Stimulated activated CD4-positive, alpha-beta T cell treated with anti-CD3 and anti-CD28 coated beads, Interleukin-2, amount 100 ng/mL, for 4 hours (primary cell): Measurements from ENCODE around the gene ALG1L2.
"Not testable (repeated sequence)": the region's sequence is repeated elsewhere in the genome, so short reads cannot be mapped to it uniquely, and the experiment has no call there.

Source experiments
- DNase-seq: peaks from one replicate; pipeline ENCODE4 v3.0.0-alpha.2; 2020; ENCODE audit warnings: low read depth

Gene ALG1L2, protein sequence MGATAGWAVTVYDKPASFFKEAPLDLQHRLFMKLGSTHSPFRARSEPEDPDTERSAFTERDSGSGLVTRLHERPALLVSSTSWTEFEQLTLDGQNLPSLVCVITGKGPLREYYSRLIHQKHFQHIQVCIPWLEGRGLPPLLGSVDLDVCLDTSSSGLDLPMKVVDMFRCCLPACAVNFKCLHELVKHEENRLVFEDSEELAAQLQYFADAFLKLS

DNA sequence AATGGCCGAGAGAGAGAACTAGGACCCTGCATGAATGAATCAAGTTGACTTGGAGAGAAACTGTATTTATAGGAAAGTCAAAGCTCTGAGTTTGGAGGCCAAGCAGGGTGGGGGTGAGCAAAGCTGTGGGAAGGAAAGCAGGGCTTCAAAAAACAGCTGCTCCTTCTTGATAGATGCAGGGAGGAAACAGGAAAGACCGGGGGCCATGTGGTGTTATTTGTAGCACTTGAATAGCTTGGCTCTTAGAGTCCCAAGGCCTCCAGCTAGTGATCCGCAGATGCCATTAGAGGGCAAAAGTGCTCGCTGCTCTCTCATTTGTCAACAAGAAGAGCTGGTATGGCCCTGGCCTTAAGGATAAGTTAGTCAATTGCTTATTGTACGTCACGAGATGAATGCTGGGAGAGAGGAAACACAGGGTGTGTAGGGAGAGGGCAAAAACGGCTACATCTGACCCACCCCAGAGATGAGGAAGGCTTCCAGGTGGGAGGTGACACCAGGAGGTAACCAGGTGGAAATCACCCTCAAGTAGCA, at the start of gene ALG1L2:
Gene ALG1L2 (plus strand): TSS at position 481 of the 531 bp plus-strand sequence. CDS start 186 bp downstream, outside the sequence.
- no peak for DNase-seq

DNA sequence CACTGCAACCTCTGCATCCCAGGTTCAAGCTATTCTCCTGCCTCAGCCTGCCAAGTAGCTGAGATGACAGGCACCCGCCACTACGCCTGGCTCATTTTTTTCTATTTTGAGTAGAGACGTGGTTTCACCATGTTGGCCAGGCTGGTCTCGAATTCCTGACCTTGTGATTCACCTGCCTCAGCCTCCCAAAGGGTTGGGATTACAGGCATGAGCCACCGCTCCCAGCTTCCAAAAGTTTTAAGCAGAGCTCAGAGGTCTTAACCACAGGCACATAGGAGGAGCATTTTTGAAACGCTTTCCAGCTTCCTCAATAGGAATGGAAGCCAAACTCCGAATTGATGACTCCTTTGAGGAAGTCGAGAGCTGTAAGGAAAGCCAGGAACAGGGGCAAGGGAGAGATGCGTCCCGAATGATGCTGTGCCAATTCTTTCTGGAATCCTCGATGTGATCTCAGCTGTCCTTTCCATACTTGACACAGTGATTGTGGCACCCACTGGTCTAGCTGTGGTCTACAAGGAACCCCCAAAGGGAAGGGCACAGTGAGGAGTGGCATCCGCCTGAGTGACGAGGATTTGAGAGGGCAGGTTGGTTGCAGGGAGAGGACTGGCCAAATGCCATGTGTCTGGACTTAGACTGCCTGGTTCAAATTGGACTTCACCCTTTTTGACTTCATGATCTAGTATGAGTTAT, 44.4 kb upstream of the ALG1L2 start:
- not testable (repeated sequence) for DNase-seq

DNA sequence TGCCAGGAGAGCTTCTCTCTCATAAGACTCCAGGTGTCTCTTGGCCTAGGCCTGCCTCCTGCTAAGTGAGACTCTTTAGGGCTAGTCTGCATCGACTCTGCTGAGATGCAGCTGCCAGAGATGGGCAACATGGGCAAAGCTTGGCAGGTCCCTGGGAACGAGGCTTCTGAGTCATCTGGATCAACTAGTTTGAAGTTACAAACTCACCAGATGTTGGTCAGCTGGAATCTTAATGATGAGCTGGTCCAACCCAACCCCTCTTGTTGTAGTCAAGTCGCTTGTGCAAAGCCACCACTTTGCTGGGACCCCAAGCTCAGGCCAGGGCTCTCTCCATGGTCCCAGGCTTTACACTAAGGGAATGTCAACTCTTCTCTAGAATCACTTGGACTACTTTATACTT, 38.9 kb upstream of the ALG1L2 start:
- not testable (repeated sequence) for DNase-seq

DNA sequence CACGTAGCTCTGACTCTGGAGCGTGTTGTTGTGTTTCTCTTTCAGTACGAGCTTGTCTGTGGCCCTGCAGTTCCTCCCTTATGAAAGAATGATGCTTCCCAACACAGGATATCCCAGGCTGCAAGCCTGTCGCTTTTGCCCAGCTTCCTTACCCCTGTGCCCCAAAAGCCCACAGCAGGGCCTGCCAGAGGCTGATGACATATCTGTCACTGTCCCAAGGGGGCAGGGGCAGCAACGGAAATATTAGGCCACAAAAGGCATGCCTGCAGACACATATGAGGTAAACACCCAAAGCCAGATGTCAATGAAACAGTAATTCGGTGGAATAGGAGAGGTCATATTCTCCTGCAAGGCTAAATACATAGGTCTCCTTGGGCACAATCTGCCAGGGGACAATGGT, 38.0 kb upstream of the ALG1L2 start:
- not testable (repeated sequence) for DNase-seq

DNA sequence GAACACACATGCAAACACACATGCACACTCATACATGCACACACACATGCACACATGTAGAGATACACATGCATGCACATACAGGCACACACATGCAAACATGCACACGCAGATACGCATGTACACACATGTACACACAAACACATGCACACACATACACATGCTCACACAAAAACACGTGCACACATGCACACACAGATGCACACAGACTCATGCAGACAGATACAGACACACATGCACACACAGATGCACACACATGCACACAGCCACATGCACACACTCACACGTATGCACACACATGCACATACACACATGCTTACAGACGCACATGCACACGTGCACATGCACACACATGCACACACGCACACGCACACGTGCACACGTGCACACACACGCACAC, 37.3 kb upstream of the ALG1L2 start:
- no peak for DNase-seq

DNA sequence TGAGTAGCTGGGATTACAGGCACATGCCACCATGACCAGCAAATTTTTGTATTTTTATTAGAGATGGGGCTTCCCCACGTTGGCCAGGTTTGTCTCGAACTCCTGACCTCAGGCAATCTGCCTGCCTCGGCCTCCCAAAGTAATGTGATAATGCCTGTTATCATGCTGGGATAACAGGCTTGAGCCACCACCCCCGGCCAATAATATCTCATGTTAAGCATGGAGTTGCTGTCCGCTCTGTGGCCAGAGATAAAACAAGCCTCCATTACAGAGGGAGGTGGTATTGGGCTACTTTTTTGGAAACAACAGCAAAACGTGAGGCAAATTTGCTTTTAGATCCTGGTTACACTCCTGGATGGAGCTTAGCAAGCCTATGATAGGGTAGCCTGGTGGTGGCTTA, 32.9 kb upstream of the ALG1L2 start:
- no peak for DNase-seq

DNA sequence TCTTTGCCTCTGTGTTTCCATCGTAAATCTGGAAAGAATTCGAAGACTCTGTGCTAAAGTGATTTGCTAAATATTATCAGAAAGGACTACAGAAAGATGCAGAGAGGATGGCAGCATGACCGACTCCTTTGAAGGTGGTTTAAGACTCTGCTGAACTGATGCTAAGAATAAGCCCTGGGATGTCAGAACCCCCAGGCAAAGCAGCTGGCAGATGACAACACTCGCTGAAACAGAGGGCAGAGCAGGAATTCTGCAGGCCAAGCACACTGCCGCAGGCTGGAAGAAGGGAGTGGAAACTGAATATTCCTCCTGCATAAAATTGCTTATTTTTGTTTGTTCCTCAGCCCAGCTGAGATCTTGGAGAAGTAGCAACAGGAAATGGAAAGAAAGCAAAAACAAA, 29.3 kb upstream of the ALG1L2 start:
- DNase-seq, result not testable (repeated sequence)

DNA sequence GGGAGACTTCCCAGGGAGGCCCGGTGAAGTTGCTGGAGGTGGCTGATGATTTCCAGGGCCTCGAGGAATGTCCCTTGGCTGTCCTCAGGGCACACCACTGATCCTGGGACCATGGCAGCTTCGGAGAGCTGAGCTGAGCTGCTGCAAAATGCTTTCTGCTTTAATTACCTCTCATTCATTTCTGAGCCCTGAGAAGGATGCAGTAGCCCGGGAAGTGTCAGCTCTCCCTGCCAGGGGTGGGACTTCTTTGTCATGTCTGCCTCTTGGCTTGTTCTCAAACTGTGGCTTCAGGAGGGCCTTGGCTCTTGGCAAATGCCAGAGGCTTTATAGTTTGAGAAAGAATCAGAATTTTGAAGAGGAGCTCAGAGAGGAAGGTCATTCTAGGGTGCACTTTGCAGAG, 28.7 kb upstream of the ALG1L2 start:
- DNase-seq, result not testable (repeated sequence)

DNA sequence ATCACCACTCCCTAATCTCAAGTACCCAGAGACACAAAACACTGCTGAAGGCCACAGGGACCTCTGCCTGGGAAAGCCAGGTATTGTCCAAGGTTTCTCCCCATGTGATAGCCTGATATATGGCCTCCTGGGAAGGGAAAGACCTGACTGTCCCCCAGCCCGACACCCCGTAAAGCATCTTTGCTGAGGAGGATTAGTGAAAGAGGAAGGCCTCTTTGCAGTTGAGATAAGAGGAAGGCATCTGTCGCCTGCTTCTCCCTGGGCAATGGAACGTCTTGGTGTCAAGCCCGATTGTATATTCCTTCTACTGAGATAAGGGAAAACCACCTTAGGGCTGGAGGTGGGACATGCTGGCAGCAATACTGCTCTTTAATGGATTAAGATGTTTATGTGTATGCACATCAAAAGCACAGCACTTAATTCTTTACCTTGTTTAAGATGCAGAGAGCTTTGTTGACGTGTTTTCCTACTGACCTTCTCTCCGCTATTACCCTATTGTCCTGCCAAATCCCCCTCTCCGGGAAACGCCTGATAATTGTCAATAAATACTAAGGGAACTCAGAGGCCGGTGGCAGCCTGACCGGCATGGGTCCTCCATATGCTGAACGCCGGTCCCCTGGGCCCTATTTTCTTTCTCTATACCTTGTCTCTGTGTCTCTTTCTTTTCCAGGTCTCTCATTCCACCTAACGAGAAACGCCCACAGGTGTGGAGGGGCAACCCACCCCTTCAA, 23.9 kb upstream of the ALG1L2 start:
- not testable (repeated sequence) for DNase-seq

DNA sequence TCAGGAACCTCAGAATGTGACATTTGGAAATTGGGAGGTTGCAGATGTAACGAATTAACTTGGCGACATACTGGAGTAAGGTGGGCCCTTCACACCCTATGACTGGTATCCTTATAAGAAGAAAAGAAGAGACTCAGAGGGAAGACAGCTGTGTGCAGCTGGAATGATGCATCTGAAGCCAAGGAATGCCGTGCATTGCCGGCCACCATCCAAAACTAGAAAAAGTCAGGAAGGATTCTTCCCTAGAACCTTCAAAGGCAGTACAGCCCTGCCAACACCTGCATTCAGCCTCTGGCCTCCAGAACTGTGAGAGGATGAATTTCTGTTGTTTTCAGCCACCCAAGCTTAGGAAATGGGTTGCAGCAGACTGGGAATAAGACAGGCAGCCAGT, 23.4 kb upstream of the ALG1L2 start:
- not testable (repeated sequence) for DNase-seq

DNA sequence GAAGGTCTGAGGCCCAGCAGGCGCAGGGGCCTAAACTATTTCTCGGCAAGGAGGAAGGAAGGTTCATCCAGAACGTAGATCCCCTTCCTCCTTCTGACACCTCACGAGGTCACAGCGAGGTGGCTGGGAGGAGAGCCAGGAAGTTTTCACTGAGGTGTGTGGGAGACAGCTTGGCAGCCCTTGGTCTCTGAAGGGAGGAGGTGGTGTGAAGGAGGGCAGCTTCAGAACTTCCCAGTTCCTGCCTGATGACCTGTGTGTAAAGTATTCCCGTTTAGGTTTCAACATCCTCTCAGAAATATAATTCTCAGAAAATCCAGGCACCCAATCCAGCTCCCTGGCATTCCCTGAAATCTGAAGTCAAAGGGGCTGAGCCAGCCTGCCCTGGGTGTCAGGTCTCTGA, 22.9 kb upstream of the ALG1L2 start:
- not testable (repeated sequence) for DNase-seq

DNA sequence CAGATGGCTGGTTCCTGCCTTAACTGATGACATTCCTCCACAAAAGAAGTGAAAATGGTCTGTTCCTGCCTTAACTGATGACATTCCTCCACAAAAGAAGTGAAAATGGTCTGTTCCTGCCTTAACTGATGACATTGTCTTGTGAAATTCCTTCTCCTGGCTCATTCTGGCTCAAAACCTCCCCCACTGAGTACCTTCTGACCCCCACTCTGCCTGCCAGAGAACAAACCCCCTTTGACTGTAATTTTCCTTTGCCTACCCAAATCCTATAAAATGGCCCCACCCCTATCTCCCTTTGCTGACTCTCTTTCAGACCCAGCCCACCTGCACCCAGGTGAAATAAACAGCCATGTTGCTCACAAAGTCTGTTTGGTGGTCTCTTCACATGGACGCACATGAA, 22.5 kb upstream of the ALG1L2 start:
- DNase-seq, result not testable (repeated sequence)

DNA sequence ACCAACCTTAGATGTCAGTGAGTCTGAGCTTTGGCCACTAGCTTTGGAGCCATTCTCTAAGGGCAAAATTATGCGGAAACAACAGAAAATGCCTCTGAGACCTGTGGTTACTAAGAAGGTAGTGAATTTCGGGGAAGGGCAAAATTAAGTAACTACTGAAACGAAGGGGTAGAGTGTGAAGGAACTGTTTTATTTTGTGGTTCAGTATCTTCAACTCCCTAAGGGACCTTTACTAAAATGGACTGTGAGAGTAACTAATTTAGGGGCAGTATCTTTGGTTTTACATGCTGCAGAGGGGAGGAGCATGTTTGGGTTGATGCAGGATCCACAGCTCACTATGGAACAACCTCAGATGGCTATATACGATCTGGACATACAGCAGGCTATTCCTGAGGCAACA, 8.0 kb upstream of the ALG1L2 start:
- no peak for DNase-seq

DNA sequence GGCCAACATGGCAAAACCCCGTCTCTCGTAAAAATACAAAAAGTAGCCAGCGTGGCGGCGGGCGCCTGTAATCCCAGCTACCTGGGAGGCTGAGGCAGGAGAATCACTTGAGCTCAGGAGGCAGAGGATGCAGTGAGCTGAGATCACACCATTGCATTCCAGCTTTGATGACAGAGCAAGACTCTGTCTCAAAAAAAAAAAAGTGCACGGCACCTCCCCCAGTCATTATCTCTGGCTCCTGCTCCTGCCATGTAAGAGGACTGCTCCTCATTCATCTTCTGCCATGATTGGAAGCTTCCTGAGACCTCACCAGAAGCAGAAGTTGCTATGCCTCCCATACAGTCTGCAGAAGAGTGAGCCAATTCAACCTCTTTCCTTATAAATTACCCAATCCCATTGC, 4.0 kb upstream of the ALG1L2 start:
- no peak for DNase-seq

DNA sequence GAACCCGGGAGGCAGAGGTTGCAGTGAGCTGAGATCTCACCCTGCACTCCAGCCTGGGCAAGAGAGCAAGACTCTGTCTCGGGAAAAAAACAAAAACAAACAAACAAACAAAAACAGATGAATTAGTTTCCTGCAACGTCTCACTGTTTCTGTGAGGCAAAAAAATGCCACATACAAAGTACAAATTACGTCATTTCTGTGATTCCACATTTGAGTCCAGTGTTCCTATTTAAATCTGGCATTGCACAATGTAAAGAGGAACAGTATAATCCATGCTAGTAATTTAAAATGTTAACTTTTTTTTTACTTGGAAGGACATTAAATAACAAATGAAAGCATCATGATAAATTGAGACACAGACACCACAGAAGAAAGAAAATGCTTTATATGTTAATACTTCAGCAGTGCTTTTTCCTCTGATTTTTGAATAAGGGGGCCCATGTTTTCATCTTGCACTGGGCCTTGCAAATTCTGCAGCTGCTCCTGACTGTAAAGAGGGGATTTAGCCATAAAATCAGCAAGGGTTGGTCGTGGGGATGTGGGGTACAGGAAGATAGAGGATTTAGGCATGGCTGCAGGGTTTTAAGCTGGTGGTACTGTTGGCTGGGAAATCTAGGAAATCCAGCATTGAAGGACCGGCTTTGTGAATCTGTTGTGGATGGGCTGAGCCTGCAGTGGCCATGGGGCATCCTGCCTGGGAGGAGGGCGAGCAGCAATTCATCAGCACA, 1.9 kb downstream of the ALG1L2 start:
- not testable (repeated sequence) for DNase-seq

DNA sequence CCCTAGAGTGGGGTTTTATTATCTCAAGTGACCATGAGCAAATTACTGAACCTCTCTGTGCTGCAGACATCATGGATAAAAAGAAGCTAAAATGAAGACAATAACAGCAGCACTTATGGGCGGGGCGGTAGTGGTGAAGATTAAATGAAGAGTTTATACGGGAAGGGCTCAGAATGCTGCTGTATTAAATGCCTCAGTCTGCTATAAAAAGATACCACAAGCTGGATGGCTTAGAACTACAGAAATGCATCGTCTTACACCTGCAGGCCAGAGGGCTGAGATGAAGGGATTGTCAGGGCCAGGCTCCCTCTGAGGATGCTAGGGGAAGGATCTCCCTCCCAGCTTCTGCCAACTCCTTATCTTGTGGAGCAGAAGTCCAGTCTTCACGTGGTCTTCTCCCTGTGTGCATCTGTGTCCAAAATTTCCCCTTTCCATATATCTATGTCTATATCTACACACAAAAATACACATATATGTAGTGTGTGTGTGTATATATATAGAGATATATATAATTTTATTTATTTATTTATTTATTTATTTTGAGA, 2.9 kb downstream of the ALG1L2 start:
- DNase-seq, result no peak

DNA sequence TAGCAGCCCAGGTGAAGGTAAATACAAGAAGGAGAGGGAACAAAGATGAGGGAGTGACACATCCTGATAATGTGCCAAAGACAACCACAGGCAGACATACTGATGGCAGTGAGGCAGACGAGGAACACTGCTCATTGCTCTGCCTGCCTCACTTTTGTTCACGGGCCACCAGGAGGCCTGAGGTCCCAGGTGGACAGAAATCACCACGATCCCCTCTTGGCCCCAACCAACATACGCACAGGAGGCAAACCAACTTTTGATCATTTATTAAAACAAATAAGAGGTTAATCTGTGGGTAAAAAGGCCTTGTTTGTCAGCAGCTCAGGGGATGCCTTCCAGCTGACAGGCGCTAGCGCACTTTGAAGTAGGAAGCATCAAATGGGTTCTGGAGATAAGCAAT, 4.2 kb downstream of the ALG1L2 start:
- DNase-seq, result no peak

DNA sequence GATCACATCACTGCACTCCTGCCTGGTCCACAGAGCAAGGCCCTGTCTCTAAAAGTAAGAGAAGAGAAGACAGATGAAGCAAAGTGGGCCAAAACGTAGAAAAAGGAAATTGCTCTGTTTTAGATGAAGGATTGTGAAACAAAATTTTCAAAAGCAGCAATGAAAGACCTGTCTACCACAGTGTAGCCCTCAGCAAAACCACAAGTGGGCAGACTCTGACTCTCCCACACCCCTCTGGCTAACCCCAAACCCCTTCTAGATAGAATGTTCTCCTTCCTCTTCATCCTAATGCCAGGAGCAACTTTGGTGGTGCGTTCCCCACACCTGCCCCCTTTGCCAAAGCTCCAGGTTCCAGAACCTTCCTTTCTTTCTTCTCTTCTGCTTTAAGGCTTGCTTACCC, 5.0 kb downstream of the ALG1L2 start:
- not testable (repeated sequence) for DNase-seq

DNA sequence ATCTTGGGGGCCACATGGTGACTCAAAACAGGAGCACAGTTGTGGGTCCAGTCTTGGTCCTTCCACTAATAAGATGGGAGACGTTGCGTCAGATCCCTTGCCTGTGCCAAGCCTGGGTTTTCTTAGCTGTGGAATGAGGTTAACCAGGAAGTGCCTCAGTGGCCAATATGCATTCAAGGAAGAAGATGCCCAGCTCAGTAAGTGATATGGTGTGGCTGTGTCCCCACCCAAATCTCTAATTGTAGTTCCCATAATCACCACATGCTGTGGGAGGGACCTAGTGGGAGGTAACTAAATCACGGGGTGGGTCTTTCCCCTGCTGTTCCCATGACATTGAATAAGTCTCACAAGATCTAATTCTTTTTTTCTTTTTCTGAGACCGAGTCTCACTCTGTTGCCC, 6.4 kb downstream of the ALG1L2 start:
- no peak for DNase-seq

DNA sequence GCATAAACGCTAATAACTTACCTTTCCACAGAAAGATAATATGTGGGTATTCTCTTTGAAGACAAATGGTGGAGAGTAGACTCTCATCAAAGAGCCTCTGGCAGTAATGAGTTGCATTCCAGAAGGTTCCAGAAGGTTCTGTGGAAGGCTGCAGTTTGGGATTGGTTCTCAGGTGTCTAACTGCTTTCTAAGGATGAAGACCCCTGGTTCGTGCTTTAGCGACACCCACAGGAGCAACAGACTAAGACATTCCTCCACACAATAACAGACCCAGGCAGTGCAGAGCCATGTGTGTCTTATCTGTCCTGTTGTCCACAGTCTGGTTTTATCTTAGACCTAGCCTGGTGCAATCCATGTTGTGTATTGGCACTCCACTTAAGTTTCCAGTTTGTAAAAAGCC, 9.1 kb downstream of the ALG1L2 start:
- DNase-seq, result not testable (repeated sequence)

DNA sequence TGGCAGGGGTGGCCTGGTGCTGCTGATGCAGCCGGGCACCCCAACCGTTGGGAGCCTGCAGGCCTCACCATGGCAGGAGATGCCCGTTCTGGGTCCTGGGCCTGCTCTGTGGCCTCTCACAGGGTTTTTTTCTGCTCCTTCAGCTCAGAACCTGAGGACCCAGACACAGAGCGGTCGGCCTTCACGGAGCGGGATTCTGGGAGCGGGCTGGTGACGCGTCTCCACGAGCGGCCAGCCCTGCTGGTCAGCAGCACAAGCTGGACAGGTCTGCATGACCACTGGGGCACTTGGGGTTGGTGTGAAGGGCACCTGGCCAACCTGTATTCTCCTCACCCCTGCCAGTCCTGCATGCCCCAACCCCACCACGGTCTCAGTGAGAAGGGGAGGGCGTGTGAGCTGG, 10.3 kb downstream of the ALG1L2 start:
- no peak for DNase-seq
